Kidney (tissue), 14 donors: Measurements from ENCODE around the gene GRM3. TPM values are rescaled to one million over a fixed set of nuclear protein-coding genes. Genes with fewer than 3 reads are reported as not detected.

Source experiments
- DNase-seq, 5 donors: peaks; one replicate each; pipeline ENCODE4 v3.0.0-alpha.2; 2013 to 2020
- FAIRE-seq: peaks from 2 replicates; lab custom pipeline; 2012; peaks lifted over from hg19 to GRCh38; lab: Jason Lieb, UNC
- H3K27ac ChIP-seq, 2 donors: one replicate each; pipeline ENCODE4 v1.7.0; 2013; ENCODE audit warnings: low read depth in 2 of 2, low read length in 2 of 2, inconsistent platforms in 1 of 2
- H3K27me3 ChIP-seq: one replicate; pipeline ENCODE4 v1.7.1; 2013; ENCODE audit warnings: low read length, inconsistent platforms; ENCODE audit not compliant: control insufficient read depth, insufficient read depth
- H3K36me3 ChIP-seq, 3 donors: one replicate each; pipeline versions ENCODE4 v1.7.0 to v1.7.1; 2013; ENCODE audit warnings: low read length in 3 of 3, control low read depth in 1 of 3, inconsistent platforms in 1 of 3; ENCODE audit not compliant: insufficient read depth in 3 of 3, control insufficient read depth in 2 of 3
- H3K4me1 ChIP-seq, 3 donors: one replicate each; pipeline versions ENCODE4 v1.7.0 to v1.7.1; 2013; ENCODE audit warnings: low read length in 3 of 3, inconsistent platforms in 1 of 3, low read depth in 1 of 3; ENCODE audit not compliant: control insufficient read depth in 2 of 3, insufficient read depth in 2 of 3
- H3K4me3 ChIP-seq, 3 donors: one replicate each; pipeline versions ENCODE4 v1.7.0 to v1.8.1; 2013; ENCODE audit warnings: low read length in 3 of 3, control low read depth in 1 of 3, inconsistent platforms in 1 of 3
- H3K9ac ChIP-seq, 3 donors: one replicate each; pipeline versions ENCODE4 v1.7.0 to v1.7.1; 2013; ENCODE audit warnings: low read length in 3 of 3, control low read depth in 1 of 3, inconsistent platforms in 1 of 3
- H3K9me3 ChIP-seq, 3 donors: one replicate each; pipeline versions ENCODE4 v1.7.0 to v1.7.1; 2013; ENCODE audit warnings: low read length in 3 of 3, control low read depth in 1 of 3, inconsistent platforms in 1 of 3; ENCODE audit not compliant: control insufficient read depth in 2 of 3, insufficient read depth in 1 of 3
- intact Hi-C: fragments of 100-400 bp; cut with DNase I; formaldehyde crosslinking; loops from one replicate; pipeline ENCODE4 v1.11.1; 2022
- polyA plus RNA-seq: library from polyadenylated mRNA; stranded (reverse); fragments of 350-450 nt; fragmentation: Illumina TruSeq; extraction: RNeasy Lipid Tissue Mini Kit (QIAGEN cat#74804); gene quantifications from one replicate; pipeline ENCODE4 v1.2.3, GENCODE V29; 2014; ENCODE audit warnings: low read depth, low replicate concordance; ENCODE audit not compliant: insufficient read depth
- total RNA-seq: library from RNA; stranded (reverse); fragmentation: NEBNext Ultra II Directional; extraction: Animal tissue kit (Norgen Biotek cat#: 25700); gene quantifications from one replicate; pipeline ENCODE4 v1.2.1, GENCODE V29; 2021
- TF ChIP-seq, protein P1 (sequence below): IDR thresholded peaks from 3 replicates; pipeline ENCODE4 v1.5.1; 2012; ENCODE audit warnings: mild to moderate bottlenecking, moderate library complexity, borderline replicate concordance; ENCODE audit not compliant: insufficient read depth; ENCODE audit errors: extremely low read depth
- donor health status: control.
- donor health status: control.
- donor health status: control.
- donor health status: control.
- donor health status: control.
- donor health status: DM: yes; HTN: yes; CAD: no.
- donor health status: Normal renal cell carcinoma (clear cell type).

The GRM3 gene
- total and polyA plus RNA-seq, 2 donors from 2014 or later = not detected

DNA sequence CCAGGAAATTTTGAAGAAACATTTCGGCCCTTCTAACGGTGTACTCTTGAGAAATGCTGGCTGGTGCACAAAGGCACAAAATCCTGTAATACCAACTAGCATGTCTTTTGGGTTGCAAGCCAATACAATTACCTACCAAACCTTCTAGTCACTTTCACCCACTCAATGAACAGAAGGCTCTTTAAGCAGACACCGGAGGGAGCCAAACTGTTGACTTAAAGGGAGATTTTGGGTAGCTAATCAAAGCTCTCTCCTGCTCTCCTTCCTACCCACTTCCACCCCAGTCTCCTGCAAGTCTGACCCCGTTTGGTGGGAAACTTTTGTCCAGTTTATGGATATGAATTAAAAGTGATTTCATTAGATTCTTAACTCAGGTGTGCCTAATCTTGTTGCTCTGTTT lies 24.0 kb downstream of the GRM3 start:
- no peaks in the 10 kb centered on the region for H3K9me3 ChIP-seq
- intact Hi-C loops = no loop called here
- H3K4me3 ChIP-seq = no peak overlapping the region
- no peaks in the 10 kb centered on the region for H3K27me3 ChIP-seq
- TF ChIP-seq, protein P1, sequence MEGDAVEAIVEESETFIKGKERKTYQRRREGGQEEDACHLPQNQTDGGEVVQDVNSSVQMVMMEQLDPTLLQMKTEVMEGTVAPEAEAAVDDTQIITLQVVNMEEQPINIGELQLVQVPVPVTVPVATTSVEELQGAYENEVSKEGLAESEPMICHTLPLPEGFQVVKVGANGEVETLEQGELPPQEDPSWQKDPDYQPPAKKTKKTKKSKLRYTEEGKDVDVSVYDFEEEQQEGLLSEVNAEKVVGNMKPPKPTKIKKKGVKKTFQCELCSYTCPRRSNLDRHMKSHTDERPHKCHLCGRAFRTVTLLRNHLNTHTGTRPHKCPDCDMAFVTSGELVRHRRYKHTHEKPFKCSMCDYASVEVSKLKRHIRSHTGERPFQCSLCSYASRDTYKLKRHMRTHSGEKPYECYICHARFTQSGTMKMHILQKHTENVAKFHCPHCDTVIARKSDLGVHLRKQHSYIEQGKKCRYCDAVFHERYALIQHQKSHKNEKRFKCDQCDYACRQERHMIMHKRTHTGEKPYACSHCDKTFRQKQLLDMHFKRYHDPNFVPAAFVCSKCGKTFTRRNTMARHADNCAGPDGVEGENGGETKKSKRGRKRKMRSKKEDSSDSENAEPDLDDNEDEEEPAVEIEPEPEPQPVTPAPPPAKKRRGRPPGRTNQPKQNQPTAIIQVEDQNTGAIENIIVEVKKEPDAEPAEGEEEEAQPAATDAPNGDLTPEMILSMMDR = no peak
- DNase-seq (no peak), FAIRE-seq (no peak)
- no peak overlapping the region for H3K9ac ChIP-seq
- no peak overlapping the region for H3K27ac ChIP-seq
- no peaks in the 10 kb centered on the region for H3K36me3 ChIP-seq
- no peaks in the 10 kb centered on the region for H3K4me1 ChIP-seq

DNA sequence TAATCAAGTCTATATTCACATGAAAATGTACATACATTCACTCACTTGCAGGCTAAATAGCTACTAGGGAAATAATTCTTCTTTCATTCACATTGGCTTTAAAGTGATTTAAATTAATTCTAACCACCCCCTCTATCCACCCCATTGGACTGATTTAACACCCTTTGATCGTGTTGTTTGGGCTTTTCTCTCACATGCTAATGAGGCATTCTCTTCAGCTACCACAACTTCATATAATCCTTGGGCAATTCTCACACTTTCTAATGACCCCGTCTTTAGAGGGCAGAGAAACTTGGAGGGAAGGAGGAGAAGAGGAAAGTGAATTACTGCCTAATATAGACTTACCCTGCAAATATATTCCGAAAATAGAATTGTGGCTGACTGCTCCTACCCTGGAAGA lies 24.6 kb downstream of the GRM3 start:
- Histone ChIP-seq H3K4me1 (no peaks in the 10 kb centered on the region), H3K9me3 (no peaks in the 10 kb centered on the region), H3K36me3 (no peaks in the 10 kb centered on the region), H3K27ac (no peak overlapping the region), H3K4me3 (no peak overlapping the region), H3K27me3 (no peaks in the 10 kb centered on the region), H3K9ac (no peak overlapping the region)
- DNase-seq = no peak
- FAIRE-seq = no peak
- intact Hi-C loops = no loop called here
- TF ChIP-seq, protein P1 = no peak

DNA sequence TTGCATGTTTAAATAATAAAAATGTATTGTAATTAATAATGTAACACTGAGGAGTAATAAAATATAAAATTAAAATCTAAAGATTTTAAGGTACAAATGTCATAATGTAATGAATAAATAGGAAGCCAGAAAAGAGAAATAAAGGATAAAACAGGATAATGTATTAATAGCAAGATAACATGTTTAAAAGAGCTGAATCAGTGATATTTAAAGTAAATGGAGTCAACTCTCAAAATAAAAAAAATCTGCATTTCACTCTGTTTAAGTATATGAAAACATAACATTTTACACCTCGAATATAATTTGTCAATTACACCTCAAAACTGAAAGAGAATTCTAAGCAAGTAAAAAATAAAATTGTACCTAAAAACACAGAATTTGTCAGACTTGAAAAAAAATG lies 44.1 kb downstream of the GRM3 start:
- Histone ChIP-seq H3K9ac (no peak overlapping the region), H3K36me3 (no peaks in the 10 kb centered on the region), H3K27ac (no peak overlapping the region), H3K4me3 (no peak overlapping the region), H3K4me1 (no peaks in the 10 kb centered on the region), H3K9me3 (no peaks in the 10 kb centered on the region), H3K27me3 (no peaks in the 10 kb centered on the region)
- TF ChIP-seq, protein P1 = no peak
- FAIRE-seq (no peak), DNase-seq (no peak)
- intact Hi-C loops = no loop called here

DNA sequence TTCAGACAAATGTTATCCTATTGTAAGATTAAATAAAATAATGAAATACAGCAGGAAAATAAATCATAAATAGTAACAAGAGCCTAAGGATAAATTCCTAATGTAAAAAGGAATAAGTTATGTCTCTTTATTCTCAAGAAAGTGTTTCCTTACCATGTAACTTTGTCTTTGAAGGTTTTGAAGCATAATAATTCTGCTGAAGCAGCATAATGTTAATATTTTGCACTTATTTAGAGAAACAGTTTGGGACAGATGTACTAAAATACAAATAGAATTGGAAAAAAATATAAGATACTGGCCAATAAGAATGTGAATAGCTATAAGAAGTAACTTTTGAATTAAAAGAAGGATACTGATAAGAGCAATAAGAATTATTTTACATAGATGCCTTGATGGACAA lies 45.7 kb downstream of the GRM3 start:
- Histone ChIP-seq H3K36me3 (no peaks in the 10 kb centered on the region), H3K9ac (no peak overlapping the region), H3K4me1 (no peaks in the 10 kb centered on the region), H3K4me3 (no peak overlapping the region), H3K27me3 (no peaks in the 10 kb centered on the region), H3K27ac (no peak overlapping the region), H3K9me3 (no peaks in the 10 kb centered on the region)
- DNase-seq (no peak), FAIRE-seq (no peak)
- TF ChIP-seq, protein P1 = no peak
- intact Hi-C loops = no loop called here
